Ovary (tissue), 3 donors: ENCODE results near the gene SPO11.

ENCODE experiments used
- EP300 ChIP-seq: sonication (generic); formaldehyde crosslinking; IDR thresholded peaks from one replicate; pipeline ENCODE4 v1.6.1; 2017; ENCODE audit warnings: antibody characterized with exemption
- POLR2A ChIP-seq: fragments of 450-650 bp; IDR thresholded peaks from one replicate; pipeline ENCODE4 v1.6.1; 2017; ENCODE audit warnings: antibody characterized with exemption, mild to moderate bottlenecking, moderate library complexity
- TF ChIP-seq, protein P1 (sequence below), 3 donors: fragments of 450-650 bp in 2 of 3; fragments of 200-600 bp in 1 of 3; IDR thresholded peaks; one replicate each; pipeline versions ENCODE4 v1.5.1 to v1.8.0; 2016 to 2022; ENCODE audit warnings: antibody characterized with exemption in 3 of 3, mild to moderate bottlenecking in 1 of 3
- donor health status: DM: no; HTN: no; CAD: no.

GRCh38 chr20:57323034-57323433 lies 6.6 kb upstream of the SPO11 start:
- TF ChIP-seq, protein P1, sequence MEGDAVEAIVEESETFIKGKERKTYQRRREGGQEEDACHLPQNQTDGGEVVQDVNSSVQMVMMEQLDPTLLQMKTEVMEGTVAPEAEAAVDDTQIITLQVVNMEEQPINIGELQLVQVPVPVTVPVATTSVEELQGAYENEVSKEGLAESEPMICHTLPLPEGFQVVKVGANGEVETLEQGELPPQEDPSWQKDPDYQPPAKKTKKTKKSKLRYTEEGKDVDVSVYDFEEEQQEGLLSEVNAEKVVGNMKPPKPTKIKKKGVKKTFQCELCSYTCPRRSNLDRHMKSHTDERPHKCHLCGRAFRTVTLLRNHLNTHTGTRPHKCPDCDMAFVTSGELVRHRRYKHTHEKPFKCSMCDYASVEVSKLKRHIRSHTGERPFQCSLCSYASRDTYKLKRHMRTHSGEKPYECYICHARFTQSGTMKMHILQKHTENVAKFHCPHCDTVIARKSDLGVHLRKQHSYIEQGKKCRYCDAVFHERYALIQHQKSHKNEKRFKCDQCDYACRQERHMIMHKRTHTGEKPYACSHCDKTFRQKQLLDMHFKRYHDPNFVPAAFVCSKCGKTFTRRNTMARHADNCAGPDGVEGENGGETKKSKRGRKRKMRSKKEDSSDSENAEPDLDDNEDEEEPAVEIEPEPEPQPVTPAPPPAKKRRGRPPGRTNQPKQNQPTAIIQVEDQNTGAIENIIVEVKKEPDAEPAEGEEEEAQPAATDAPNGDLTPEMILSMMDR (IDR thresholded peaks at IDR 0.05), result no peak
- no peak for TF ChIP-seq POLR2A
- TF ChIP-seq EP300, result no peak
